ENCODE measurements around the gene INPP5D.

DNA sequence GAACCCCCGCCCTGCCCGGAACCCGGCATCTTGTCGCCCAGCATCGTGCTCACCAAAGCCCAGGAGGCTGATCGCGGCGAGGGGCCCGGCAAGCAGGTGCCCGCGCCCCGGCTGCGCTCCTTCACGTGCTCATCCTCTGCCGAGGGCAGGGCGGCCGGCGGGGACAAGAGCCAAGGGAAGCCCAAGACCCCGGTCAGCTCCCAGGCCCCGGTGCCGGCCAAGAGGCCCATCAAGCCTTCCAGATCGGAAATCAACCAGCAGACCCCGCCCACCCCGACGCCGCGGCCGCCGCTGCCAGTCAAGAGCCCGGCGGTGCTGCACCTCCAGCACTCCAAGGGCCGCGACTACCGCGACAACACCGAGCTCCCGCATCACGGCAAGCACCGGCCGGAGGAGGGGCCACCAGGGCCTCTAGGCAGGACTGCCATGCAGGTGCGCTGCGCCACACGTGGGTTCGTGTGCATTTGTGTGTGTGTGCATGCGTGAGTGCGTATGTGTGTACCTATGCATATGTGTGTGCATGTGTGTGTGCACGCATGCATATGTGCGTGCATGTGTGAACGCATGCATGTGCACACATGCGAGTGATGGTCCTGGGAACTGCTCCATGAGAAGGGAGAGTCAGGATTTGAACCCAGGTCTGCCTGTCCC is 144.3 kb downstream of the INPP5D start:
- TF ChIP-seq, protein P1, sequence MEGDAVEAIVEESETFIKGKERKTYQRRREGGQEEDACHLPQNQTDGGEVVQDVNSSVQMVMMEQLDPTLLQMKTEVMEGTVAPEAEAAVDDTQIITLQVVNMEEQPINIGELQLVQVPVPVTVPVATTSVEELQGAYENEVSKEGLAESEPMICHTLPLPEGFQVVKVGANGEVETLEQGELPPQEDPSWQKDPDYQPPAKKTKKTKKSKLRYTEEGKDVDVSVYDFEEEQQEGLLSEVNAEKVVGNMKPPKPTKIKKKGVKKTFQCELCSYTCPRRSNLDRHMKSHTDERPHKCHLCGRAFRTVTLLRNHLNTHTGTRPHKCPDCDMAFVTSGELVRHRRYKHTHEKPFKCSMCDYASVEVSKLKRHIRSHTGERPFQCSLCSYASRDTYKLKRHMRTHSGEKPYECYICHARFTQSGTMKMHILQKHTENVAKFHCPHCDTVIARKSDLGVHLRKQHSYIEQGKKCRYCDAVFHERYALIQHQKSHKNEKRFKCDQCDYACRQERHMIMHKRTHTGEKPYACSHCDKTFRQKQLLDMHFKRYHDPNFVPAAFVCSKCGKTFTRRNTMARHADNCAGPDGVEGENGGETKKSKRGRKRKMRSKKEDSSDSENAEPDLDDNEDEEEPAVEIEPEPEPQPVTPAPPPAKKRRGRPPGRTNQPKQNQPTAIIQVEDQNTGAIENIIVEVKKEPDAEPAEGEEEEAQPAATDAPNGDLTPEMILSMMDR (IDR thresholded peaks at IDR 0.05; ENCODE audit: insufficient read depth, low read length), result no peak
- TF ChIP-seq, protein P2, sequence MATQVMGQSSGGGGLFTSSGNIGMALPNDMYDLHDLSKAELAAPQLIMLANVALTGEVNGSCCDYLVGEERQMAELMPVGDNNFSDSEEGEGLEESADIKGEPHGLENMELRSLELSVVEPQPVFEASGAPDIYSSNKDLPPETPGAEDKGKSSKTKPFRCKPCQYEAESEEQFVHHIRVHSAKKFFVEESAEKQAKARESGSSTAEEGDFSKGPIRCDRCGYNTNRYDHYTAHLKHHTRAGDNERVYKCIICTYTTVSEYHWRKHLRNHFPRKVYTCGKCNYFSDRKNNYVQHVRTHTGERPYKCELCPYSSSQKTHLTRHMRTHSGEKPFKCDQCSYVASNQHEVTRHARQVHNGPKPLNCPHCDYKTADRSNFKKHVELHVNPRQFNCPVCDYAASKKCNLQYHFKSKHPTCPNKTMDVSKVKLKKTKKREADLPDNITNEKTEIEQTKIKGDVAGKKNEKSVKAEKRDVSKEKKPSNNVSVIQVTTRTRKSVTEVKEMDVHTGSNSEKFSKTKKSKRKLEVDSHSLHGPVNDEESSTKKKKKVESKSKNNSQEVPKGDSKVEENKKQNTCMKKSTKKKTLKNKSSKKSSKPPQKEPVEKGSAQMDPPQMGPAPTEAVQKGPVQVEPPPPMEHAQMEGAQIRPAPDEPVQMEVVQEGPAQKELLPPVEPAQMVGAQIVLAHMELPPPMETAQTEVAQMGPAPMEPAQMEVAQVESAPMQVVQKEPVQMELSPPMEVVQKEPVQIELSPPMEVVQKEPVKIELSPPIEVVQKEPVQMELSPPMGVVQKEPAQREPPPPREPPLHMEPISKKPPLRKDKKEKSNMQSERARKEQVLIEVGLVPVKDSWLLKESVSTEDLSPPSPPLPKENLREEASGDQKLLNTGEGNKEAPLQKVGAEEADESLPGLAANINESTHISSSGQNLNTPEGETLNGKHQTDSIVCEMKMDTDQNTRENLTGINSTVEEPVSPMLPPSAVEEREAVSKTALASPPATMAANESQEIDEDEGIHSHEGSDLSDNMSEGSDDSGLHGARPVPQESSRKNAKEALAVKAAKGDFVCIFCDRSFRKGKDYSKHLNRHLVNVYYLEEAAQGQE (IDR thresholded peaks at IDR 0.05; ENCODE audit: insufficient replicate concordance, low read depth), result no peak

Data from HL-60 (cell line).